GM12864 (cell line): ENCODE results near the gene CCBE1.

Source experiments
- DNase-seq: peaks from one replicate; pipeline ENCODE4 v3.0.0-alpha.2; 2011; ENCODE audit warnings: low read depth
- H3K4me3 ChIP-seq: 2 replicates; pipeline ENCODE4 v1.5.1; 2011; ENCODE audit warnings: mild to moderate bottlenecking, low read depth, low read length, control low read depth
- TF ChIP-seq, protein P1 (sequence below): IDR thresholded peaks from 2 replicates; pipeline ENCODE4 v1.5.1; 2011; ENCODE audit warnings: low read depth, mild to moderate bottlenecking, moderate library complexity, low read length, control low read depth, inconsistent platforms; ENCODE audit errors: missing control alignments

Gene CCBE1

DNA sequence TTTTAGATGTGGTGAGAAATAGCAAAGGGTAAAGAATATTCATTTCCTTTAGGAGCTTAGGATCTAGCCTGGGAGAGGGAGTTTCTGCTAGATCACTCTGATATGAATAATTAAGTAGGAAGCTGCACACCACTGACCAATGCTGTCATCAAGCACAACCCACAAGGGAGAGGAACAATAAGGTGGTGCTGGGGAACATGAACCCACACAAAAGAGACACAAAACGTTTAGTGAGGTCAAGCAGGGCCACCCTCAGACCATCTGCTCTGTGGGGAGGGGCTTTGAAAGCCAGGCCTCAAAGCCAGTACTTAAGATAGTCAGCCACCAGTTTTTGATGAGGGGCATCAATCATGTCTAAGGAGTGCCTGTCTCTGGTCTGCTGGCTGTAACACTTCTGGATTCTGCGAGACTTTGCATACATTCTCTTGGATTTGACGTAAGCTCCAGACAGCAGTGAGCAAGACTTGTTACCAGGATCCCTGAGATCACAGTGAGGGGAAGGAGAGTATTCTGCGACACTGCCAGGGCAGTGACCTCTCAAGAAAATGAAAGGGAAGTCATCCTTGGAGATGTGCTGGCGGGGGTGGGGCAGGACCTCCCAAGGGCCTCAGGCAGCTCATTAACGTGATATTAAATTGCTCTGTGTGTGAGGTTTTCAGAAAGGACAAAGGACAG, 127.0 kb downstream of the CCBE1 start:
- TF ChIP-seq, protein P1, sequence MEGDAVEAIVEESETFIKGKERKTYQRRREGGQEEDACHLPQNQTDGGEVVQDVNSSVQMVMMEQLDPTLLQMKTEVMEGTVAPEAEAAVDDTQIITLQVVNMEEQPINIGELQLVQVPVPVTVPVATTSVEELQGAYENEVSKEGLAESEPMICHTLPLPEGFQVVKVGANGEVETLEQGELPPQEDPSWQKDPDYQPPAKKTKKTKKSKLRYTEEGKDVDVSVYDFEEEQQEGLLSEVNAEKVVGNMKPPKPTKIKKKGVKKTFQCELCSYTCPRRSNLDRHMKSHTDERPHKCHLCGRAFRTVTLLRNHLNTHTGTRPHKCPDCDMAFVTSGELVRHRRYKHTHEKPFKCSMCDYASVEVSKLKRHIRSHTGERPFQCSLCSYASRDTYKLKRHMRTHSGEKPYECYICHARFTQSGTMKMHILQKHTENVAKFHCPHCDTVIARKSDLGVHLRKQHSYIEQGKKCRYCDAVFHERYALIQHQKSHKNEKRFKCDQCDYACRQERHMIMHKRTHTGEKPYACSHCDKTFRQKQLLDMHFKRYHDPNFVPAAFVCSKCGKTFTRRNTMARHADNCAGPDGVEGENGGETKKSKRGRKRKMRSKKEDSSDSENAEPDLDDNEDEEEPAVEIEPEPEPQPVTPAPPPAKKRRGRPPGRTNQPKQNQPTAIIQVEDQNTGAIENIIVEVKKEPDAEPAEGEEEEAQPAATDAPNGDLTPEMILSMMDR = no peak
- no peak overlapping the region for H3K4me3 ChIP-seq
- no peak for DNase-seq

DNA sequence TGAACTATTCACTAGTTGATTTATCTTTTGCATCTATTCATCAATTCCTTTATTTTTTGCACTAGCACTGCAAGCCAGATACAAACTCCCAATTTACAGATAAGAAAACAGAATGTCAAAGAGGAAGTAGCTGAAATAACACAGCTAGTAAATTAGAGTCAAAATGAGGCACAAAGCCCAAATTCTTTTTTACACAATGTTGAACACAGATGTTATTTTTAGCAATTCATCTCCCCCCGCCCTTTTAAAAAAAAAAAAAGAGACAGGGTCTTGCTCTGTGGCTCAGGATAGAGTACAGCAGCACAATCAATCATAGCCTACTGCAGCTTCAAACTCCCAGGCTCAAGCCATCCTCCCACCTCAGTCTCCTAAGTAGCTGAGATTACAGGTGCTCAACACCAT, 127.8 kb downstream of the CCBE1 start:
- DNase-seq = no peak
- TF ChIP-seq, protein P1 = no peak
- H3K4me3 ChIP-seq = no peak overlapping the region

DNA sequence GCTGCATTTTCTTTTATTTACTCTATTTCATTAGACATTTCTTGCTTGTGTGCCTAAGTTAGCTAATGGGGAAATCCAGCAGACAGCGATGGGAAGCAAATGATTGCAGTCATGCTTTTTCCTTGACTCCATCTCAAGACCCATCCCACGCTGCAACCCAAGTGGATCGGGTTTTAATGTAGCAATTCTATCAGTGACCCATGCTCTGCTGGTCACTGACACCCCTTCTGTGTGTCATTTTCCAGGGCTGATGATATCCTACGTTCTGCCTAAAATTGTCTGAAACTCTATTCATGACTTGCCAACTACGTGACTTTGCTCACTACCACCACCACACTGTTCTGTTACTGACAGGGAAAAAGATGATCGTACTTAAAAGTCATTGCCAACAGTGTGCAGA, 129.8 kb downstream of the CCBE1 start:
- no peak overlapping the region for H3K4me3 ChIP-seq
- TF ChIP-seq, protein P1 = no peak
- DNase-seq = no peak

DNA sequence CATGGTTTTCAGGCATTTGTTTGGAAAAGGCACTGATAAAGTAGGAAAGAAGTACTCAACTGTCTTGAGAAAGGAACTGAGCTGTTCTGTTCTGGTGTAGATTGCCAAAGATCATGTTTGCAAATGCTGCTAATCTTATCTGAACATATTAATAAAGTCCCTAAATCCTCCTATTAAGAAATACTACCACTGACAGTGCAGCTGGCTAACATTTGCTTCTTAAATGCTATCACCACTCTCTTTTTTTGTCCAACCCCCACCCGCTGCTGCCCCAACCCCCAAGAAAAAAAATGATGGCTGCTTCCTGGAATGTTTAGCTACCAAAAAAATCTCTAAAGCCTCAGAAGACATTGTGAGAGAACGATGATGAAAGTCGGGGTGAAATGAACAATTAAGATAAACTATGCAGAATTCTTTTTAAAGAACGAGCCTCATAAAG, 130.7 kb downstream of the CCBE1 start:
- no peak overlapping the region for H3K4me3 ChIP-seq
- TF ChIP-seq, protein P1 = no peak
- DNase-seq = no peak

DNA sequence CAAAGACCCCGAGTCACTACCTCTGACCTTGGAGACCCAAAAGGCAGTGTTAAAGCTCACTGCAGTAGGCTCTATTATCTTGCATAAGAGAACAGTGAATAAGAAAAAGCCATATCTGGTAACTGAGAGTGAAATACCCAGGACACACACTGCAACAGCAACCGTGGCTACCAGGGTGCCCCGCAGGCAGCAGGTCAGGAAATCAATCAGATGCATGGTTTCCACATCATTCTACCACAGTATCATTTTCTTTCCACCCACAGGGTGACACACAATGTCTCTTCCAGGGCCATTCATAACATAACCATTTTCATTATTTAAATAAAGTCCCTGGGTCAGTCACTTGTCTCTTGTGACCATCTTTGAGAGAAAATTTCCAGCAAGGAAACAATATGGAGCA, 131.3 kb downstream of the CCBE1 start:
- TF ChIP-seq, protein P1 = no peak
- no peak overlapping the region for H3K4me3 ChIP-seq
- no peak for DNase-seq

DNA sequence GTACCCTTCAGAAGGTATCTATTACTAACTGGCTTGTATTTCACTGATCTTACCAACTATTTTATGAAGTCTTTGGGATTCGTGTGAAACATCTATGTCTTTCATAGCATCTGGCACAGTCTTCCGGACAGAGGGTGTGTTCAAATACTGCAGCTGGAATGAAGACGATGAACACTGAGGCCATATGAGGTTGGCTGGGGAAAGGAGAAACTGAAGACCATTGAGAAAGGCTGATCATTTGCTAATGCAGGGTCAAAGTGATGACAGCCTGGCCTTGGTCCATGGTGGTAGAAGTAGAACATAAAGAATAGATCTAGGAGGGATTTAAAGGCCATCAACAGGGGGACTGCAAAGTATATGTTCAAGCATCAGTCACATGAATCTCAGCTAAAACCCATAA, 132.7 kb downstream of the CCBE1 start:
- H3K4me3 ChIP-seq = no peak overlapping the region
- no peak for DNase-seq
- TF ChIP-seq, protein P1 = no peak

DNA sequence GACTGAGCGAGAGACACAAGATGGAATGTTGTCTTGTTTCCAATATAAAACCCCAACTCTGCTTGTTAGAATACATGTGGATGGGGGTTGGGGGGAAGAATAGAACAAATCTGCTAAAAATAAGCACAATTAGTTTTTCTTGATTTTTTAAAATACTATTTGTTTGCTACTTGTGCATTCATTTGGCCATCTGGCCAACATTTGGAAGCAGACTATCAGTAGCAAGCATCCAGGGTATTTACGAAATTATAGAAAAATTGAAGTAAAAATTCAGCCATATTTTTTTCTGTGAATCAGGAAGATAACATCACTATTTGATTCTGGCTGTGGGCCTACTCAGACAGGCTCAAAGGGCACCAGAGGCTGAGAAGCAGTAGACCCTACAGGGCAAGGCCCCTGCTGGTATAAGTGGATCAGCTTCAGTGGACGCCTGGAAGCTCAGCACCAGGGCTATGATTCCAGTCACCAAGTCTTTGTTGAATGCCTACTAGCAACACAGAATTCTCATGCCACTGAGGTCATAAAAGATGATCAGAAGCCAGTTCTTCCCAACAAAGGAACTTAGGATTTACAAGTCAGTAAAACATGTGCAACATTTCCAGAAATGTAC, 133.9 kb downstream of the CCBE1 start:
- H3K4me3 ChIP-seq = no peak overlapping the region
- TF ChIP-seq, protein P1 = no peak
- no peak for DNase-seq
